K562 (cell line): ENCODE measurements around the gene ANTXRL. TPM values are rescaled to one million over a fixed set of nuclear protein-coding genes. Genes with fewer than 3 reads are reported as not detected.

Source experiments
- ATAC-seq: fragments of 200-7000 bp; cut with Tn5 transposase; 3 replicates; pipeline ENCODE4 v1.9.1; 2020; ENCODE audit warnings: moderate library complexity
- BruUV-seq: library from RNA; stranded (reverse); fragments of 400-500 nt; replicated peaks from 2 replicates; lab custom pipeline; 2021; lab: Mats Ljungman, UMichigan
- CTCF ChIA-PET: fragments of 300-600 bp; formaldehyde crosslinking; extraction: SDS; loops from one replicate; lab custom pipeline; 2021; ENCODE audit warnings: low intra/inter-chr PET ratio; lab: Yijun Ruan, JAX
- POLR2A ChIA-PET: fragments of 300-600, 350-650 bp; sonication (Branson Sonifier 250); formaldehyde crosslinking; extraction: SDS; loops from one replicate; lab custom pipeline; 2021; ENCODE audit warnings: antibody characterized with exemption, inconsistent platforms; lab: Yijun Ruan, JAX
- DNase-seq, 4 experiments: peaks; one replicate each; pipeline versions ENCODE4 v3.0.0 to v3.0.0-alpha.2; 2011 to 2018; ENCODE audit warnings: low spot score in 3 of 4, mixed read lengths in 3 of 4; ENCODE audit errors: extremely low read depth in 1 of 4
- FAIRE-seq: peaks from 2 replicates; lab custom pipeline; 2011; peaks lifted over from hg19 to GRCh38; lab: Jason Lieb, UNC
- H2AFZ ChIP-seq: 2 replicates; pipeline ENCODE4 v1.6.0; 2011; ENCODE audit warnings: low read depth, low read length, control low read depth, inconsistent platforms
- H3K27ac ChIP-seq: fragments of 200-600 bp; 3 replicates; pipeline ENCODE4 v1.8.0; 2011; ENCODE audit warnings: low read depth, mild to moderate bottlenecking, control low read depth, inconsistent platforms, low read length, moderate library complexity, mixed read lengths; ENCODE audit errors: extremely low read depth
- H3K27me3 ChIP-seq, 2 experiments: fragments of 300-600 bp in 1 of 2; 2 replicates in 1 of 2; 3 replicates in 1 of 2; pipeline versions ENCODE4 v1.6.0 to v1.8.0; 2011; ENCODE audit warnings: inconsistent platforms in 2 of 2, low read length in 2 of 2, mild to moderate bottlenecking in 1 of 2, mixed read lengths in 1 of 2, moderate library complexity in 1 of 2; ENCODE audit not compliant: control insufficient read depth in 2 of 2, insufficient read depth in 2 of 2
- H3K36me3 ChIP-seq: fragments of 300-600 bp; 3 replicates; pipeline ENCODE4 v1.8.0; 2011; ENCODE audit warnings: mild to moderate bottlenecking, low read length, inconsistent platforms; ENCODE audit not compliant: control insufficient read depth, insufficient read depth
- H3K4me1 ChIP-seq, 2 experiments: fragments of 200-600 bp in 1 of 2; replicated peaks in 1 of 2; 2 replicates in 1 of 2; 3 replicates in 1 of 2; pipeline versions ENCODE4 v1.5.1 to v1.8.0; 2011; ENCODE audit warnings: inconsistent platforms in 2 of 2, low read length in 2 of 2, mild to moderate bottlenecking in 1 of 2, mixed read lengths in 1 of 2, moderate library complexity in 1 of 2; ENCODE audit not compliant: control insufficient read depth in 2 of 2, insufficient read depth in 2 of 2
- H3K4me2 ChIP-seq: 2 replicates; pipeline ENCODE4 v1.6.1; 2011; ENCODE audit warnings: low read length, control low read depth, inconsistent platforms, mixed read lengths; ENCODE audit not compliant: insufficient read depth
- H3K4me3 ChIP-seq: fragments of 200-600 bp; sonication (generic), shearing (Covaris generic); 2 replicates; pipeline ENCODE4 v1.5.1; 2016; ENCODE audit warnings: control low read depth, inconsistent platforms
- H3K79me2 ChIP-seq: fragments of 200-600 bp; 3 replicates; pipeline ENCODE4 v1.8.0; 2011; ENCODE audit warnings: low read length, inconsistent platforms; ENCODE audit not compliant: control insufficient read depth, insufficient read depth
- H3K9ac ChIP-seq, 2 experiments: 2 replicates each; pipeline versions ENCODE4 v1.6.0 to v1.6.1; 2011; ENCODE audit warnings: low read depth in 2 of 2, low read length in 2 of 2, control low read depth in 1 of 2, inconsistent platforms in 1 of 2, mild to moderate bottlenecking in 1 of 2, mixed read lengths in 1 of 2; ENCODE audit not compliant: insufficient read depth in 1 of 2
- H3K9me1 ChIP-seq: one replicate; pipeline ENCODE4 v1.6.0; 2011; ENCODE audit warnings: inconsistent platforms, mild to moderate bottlenecking, low read length, moderate library complexity; ENCODE audit not compliant: control insufficient read depth, insufficient read depth
- H3K9me3 ChIP-seq: replicated peaks from 2 replicates; pipeline ENCODE4 v1.5.1; 2011; ENCODE audit warnings: low read depth, low read length, inconsistent platforms; ENCODE audit not compliant: control insufficient read depth, insufficient read depth
- H4K20me1 ChIP-seq: replicated peaks from 2 replicates; pipeline ENCODE4 v1.6.1; 2011; ENCODE audit warnings: low read length, inconsistent platforms, mixed read lengths; ENCODE audit not compliant: control insufficient read depth, insufficient read depth
- CBFA2T3 ChIP-seq: fragments of 450-650 bp; IDR thresholded peaks from 2 replicates; pipeline ENCODE4 v1.6.1; 2017
- L3MBTL2 ChIP-seq: fragments of 450-650 bp; IDR thresholded peaks from 2 replicates; pipeline ENCODE4 v1.6.1; 2016; ENCODE audit warnings: mild to moderate bottlenecking, moderate library complexity
- NFXL1 ChIP-seq: fragments of 450-650 bp; formaldehyde crosslinking; IDR thresholded peaks from 2 replicates; pipeline ENCODE4 v1.4.0; 2021; ENCODE audit warnings: mild to moderate bottlenecking
- PTTG1 ChIP-seq: fragments of 450-650 bp; IDR thresholded peaks from 2 replicates; pipeline ENCODE4 v1.6.1; 2016; ENCODE audit warnings: low read depth, mild to moderate bottlenecking, missing genetic modification characterization, missing compliant biosample characterization
- RBM34 ChIP-seq: fragments of 200-400 bp; formaldehyde crosslinking; IDR thresholded peaks from 2 replicates; pipeline ENCODE4 v1.6.1; 2018; ENCODE audit warnings: low read length, borderline replicate concordance; ENCODE audit not compliant: insufficient read depth
- TCF3 ChIP-seq: sonication (generic); formaldehyde crosslinking; IDR thresholded peaks from 2 replicates; pipeline ENCODE4 v1.4.0; 2020; ENCODE audit warnings: mild to moderate bottlenecking, missing genetic modification reagents
- ZNF785 ChIP-seq: fragments of 250-450 bp; sonication (Bioruptor Pico); IDR thresholded peaks from 2 replicates; pipeline ENCODE4 v1.4.0; 2020; ENCODE audit warnings: mild to moderate bottlenecking
- WGBS: fragments of 100-300 bp; shearing (Covaris generic); methylation state at CpG from one replicate; pipeline ENCODE4 v1.1.6; 2016; ENCODE audit warnings: low coverage, mixed read lengths; ENCODE audit not compliant: insufficient coverage; ENCODE audit errors: missing lambda C conversion rate; 5-methylcytosine and 5-hydroxymethylcytosine counted together
- in situ Hi-C: fragments of 300-500 bp; cut with MboI; formaldehyde crosslinking; loops from 4 replicates; pipeline ENCODE4 v1.15.0; 2018; ENCODE audit warnings: inconsistent platforms, mixed read lengths
- intact Hi-C: fragments of 100-400 bp; cut with micrococcal nuclease; formaldehyde crosslinking; loops from 2 replicates; pipeline ENCODE4 v1.14.2; 2022
- polyA plus RNA-seq, 8 experiments: library from polyadenylated mRNA; depleted of rRNA in 4 of 8; stranded (reverse) in 5 of 8; unstranded in 3 of 8; fragments of >200 nt; fragmentation: Nextera tagmentation in 2 of 8; fragmentation: Illumina TruSeq in 1 of 8; extraction: Ambion mirVana in 2 of 8; extraction: Trizol in 1 of 8; gene quantifications; 2 replicates each; pipeline versions ENCODE4 v1.2.1 to v1.2.3, GENCODE V29; 2011 to 2014; ENCODE audit warnings: inconsistent platforms in 1 of 8, missing spikeins in 1 of 8
- total RNA-seq, 7 experiments: library from RNA; depleted of rRNA in 6 of 7; stranded (reverse); fragments of >200 nt in 6 of 7; fragmentation: Illumina TruSeq in 2 of 7; extraction: Trizol in 2 of 7; gene quantifications; 2 replicates each; pipeline versions ENCODE4 v1.2.1 to v1.2.3, GENCODE V29; 2011 to 2021; ENCODE audit warnings: low replicate concordance in 1 of 7
- TF ChIP-seq, protein P1 (sequence below): sonication (generic); formaldehyde crosslinking; IDR thresholded peaks from 2 replicates; pipeline ENCODE4 v1.9.0; 2022; ENCODE audit warnings: mild to moderate bottlenecking, missing genetic modification reagents
- TF ChIP-seq, protein P2 (sequence below): sonication (generic); formaldehyde crosslinking; IDR thresholded peaks from 2 replicates; pipeline ENCODE4 v1.9.0; 2022; ENCODE audit warnings: mild to moderate bottlenecking, missing genetic modification reagents
- TF ChIP-seq, protein P3 (sequence below), 3 experiments: IDR thresholded peaks in 2 of 3; conservative IDR thresholded peaks in 1 of 3; 2 replicates each; pipeline ENCODE4 v1.5.1; 2011 to 2012; ENCODE audit warnings: low read length in 3 of 3, mild to moderate bottlenecking in 3 of 3, control low read depth in 2 of 3, improper control_type of control experiment in 1 of 3, inconsistent platforms in 1 of 3, low read depth in 1 of 3, mixed read lengths in 1 of 3, moderate library complexity in 1 of 3; ENCODE audit not compliant: insufficient read depth in 2 of 3
- TF ChIP-seq, protein P4 (sequence below): fragments of 250-450 bp; sonication (Bioruptor Pico); IDR thresholded peaks from 2 replicates; pipeline ENCODE4 v1.5.0; 2021; ENCODE audit warnings: mild to moderate bottlenecking, moderate library complexity
- TF ChIP-seq, protein P5 (sequence below): fragments of 450-650 bp; IDR thresholded peaks from 2 replicates; pipeline ENCODE4 v1.6.1; 2016

ANTXRL gene
- total and polyA plus RNA-seq, 9 of the 15 experiments (the other 6 are each of a cell fraction or from before 2014, with no cell fraction given), result not detected

DNA sequence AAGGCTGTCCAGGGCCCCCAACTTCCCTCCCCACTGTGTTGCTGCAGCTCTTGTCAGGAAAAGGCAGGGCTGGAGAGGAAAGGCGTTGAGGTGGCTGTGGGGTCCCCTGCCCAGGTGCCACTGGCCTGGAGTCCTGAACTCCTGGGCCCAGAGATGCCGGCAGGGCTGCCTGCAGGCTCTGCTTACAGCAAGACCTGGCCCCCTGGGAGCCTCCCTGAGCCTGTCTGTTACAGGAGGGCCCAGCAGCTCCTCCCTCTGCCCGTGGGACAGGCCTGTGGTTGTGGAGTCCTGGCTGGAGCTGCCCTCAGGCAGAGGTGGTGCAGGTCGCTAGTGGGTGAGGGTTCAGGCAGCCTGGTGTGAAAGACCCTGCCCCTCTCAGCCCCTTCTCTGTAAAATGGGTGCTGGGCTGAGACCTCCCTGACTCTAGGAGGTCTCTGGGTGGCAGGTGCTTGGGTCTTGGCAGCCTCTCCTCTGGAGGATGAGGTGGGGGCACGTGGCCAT lies 9.9 kb downstream of the ANTXRL start (continued):
- no peak for TF ChIP-seq PTTG1 (tag)
- TF ChIP-seq ZNF785 (CRISPR knock-in tag), result no peak
- no peak for TF ChIP-seq RBM34
- no peak for TF ChIP-seq TCF3

DNA sequence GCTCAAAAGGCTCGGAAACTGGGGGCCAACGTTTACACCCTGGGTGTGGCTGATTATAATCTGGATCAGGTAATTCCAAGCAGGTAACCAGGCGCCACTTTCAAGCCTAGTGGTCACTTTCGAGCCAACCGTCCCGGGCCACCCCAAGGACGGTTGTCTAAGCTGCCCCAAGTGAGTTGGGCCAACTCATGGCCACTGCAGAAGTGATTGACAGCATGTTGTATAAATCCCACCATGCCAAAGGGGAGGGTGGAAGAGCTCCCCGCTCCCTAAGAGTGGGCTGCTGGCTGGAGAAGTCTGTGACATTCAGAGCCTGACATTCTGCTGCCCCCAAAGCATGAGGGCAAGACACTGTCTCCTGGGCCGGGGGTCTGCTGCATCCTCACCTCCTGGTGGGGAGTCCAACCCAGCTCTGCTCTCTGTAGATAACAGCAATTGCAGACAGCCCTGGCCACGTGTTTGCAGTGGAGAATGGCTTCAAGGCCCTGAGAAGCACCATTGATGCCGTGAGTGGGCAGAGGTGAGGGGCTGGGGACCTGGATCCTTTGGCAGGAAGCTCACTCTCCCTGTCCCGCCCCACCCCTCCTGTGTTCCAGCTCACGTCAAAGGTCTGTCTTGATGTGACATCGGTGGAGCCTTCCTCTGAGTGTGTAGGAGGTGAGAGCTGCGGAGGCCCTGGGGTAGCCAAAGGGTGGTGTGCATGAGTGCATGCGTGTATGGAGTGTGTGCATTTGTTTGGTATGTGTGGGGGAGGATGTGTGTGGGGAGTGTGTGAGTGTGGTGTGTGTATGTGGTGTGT lies 10.8 kb downstream of the ANTXRL start:
- H2AFZ ChIP-seq, result no peak overlapping the region
- POLR2A ChIA-PET, result no interaction called here
- no peak overlapping the region for H3K4me2 ChIP-seq
- intact Hi-C loops, result no loop called here
- no peaks in the 10 kb centered on the region for H3K9me1 ChIP-seq
- no peaks in the 10 kb centered on the region for H3K9me3 ChIP-seq
- H3K4me1 ChIP-seq, result peaks cover 0 to 16% of the 10 kb centered on the region in 2 experiments; a peak in 2 of 5 replicates
- no peaks in the 10 kb centered on the region for H3K79me2 ChIP-seq
- in situ Hi-C loops, result loop anchor here (25.0 kb wide), 1 partner anchor 1590 kb away; no protein-coding TSS in a partner anchor
- H3K9ac ChIP-seq, result no peak overlapping the region
- H3K36me3 ChIP-seq, result no peaks in the 10 kb centered on the region
- no peak for FAIRE-seq
- WGBS, result 2% methylated on average over 16 of the region's 16 CpGs
- no peak overlapping the region for H3K27ac ChIP-seq
- no peak for ATAC-seq
- no peaks in the 10 kb centered on the region; the same call in 1 of the 2 replicates for H4K20me1 ChIP-seq
- no TSS peak for BruUV-seq
- CTCF ChIA-PET, result no interaction called here
- no peak overlapping the region for H3K4me3 ChIP-seq
- DNase-seq, result peak in 2 of 4 experiments; percentile 46 to 49
- H3K27me3 ChIP-seq, result peaks cover 9 to 72% of the 10 kb centered on the region in 2 experiments; a peak in 4 of 5 replicates
- TF ChIP-seq, protein P1, sequence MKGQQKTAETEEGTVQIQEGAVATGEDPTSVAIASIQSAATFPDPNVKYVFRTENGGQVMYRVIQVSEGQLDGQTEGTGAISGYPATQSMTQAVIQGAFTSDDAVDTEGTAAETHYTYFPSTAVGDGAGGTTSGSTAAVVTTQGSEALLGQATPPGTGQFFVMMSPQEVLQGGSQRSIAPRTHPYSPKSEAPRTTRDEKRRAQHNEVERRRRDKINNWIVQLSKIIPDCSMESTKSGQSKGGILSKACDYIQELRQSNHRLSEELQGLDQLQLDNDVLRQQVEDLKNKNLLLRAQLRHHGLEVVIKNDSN (CRISPR knock-in tag), result 0 out of 2 replicates have a peak, but pooled peaks have one; percentile 35
- TF ChIP-seq CBFA2T3 (peak; percentile 16; the same call in 1 of the 2 replicates), L3MBTL2 (peak; percentile 12; the same call in 1 of the 2 replicates), NFXL1 (CRISPR knock-in tag) (no peak)
- TF ChIP-seq, protein P2, sequence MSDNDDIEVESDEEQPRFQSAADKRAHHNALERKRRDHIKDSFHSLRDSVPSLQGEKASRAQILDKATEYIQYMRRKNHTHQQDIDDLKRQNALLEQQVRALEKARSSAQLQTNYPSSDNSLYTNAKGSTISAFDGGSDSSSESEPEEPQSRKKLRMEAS (CRISPR knock-in tag), result 0 out of 2 replicates have a peak, but pooled peaks have one; percentile 29
- TF ChIP-seq, protein P3, sequence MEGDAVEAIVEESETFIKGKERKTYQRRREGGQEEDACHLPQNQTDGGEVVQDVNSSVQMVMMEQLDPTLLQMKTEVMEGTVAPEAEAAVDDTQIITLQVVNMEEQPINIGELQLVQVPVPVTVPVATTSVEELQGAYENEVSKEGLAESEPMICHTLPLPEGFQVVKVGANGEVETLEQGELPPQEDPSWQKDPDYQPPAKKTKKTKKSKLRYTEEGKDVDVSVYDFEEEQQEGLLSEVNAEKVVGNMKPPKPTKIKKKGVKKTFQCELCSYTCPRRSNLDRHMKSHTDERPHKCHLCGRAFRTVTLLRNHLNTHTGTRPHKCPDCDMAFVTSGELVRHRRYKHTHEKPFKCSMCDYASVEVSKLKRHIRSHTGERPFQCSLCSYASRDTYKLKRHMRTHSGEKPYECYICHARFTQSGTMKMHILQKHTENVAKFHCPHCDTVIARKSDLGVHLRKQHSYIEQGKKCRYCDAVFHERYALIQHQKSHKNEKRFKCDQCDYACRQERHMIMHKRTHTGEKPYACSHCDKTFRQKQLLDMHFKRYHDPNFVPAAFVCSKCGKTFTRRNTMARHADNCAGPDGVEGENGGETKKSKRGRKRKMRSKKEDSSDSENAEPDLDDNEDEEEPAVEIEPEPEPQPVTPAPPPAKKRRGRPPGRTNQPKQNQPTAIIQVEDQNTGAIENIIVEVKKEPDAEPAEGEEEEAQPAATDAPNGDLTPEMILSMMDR (IDR thresholded peaks at IDR 0.05 in 2 of 3, conservative IDR thresholded peaks at IDR 0.05 in 1 of 3; ENCODE audit: insufficient read depth in 2 of 3, low read depth in 1 of 3, low read length in 3 of 3), result 0 out of 6 replicates have a peak, but pooled peaks of 1 of the 3 experiments have one; percentile 6
- TF ChIP-seq, protein P4, sequence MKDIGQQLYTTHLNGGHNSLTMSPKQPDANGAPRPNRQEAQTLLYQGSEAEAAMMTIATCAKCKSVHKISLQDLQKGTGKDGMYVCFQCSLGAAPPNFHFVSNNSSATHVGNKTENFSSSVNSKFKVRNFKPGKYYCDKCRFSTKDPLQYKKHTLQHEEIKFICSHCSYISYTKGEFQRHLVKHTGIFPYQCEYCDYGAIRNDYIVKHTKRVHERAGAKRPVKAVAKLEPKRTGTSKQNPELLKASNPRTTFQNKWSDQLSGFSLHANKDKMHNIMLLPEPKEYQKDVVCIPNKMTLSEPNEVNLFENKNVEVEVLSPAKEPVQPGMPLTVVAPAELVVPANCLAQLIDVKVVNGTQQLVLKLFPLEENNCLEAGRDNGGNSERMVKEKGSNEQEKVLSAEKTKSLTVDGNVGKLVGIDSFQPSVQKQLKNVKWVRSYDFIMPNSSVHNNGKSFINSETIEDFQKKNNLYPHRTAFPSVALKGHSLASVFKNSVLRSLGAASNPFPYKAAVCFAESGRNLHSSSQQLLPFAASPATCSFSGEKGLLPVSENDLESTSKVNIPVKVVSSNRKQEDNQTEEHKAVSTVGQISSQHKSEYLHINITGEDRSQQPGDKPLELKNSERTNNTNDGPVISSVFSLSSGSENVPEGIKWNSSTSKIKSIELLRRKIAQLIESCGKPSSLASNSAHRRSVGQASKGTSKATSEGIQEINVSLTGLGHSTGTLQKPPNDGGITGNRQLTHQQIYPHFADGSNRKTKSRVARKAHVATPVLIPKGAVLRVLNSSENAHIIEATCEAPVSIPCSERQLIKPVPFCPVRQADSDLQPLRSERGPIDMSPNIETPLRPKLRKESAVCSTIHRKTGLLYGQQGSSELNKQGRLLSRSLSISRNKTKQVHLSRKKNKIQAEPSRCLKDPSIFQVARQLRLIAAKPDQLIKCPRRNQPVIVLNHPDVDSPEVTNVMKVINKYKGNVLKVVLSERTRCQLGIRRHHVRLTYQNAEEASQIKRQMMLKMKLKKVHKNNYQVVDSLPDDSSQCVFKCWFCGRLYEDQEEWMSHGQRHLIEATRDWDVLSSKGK (CRISPR knock-in tag), result no peak
- TF ChIP-seq, protein P5, sequence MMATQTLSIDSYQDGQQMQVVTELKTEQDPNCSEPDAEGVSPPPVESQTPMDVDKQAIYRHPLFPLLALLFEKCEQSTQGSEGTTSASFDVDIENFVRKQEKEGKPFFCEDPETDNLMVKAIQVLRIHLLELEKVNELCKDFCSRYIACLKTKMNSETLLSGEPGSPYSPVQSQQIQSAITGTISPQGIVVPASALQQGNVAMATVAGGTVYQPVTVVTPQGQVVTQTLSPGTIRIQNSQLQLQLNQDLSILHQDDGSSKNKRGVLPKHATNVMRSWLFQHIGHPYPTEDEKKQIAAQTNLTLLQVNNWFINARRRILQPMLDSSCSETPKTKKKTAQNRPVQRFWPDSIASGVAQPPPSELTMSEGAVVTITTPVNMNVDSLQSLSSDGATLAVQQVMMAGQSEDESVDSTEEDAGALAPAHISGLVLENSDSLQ, result peak; percentile 67
